Mucosa of stomach (tissue), 1 donor: ENCODE data around the gene OBSL1.

Source experiments
- H3K27me3 ChIP-seq: one replicate; pipeline ENCODE4 v1.7.0; 2013; ENCODE audit warnings: mild to moderate bottlenecking, low read length; ENCODE audit not compliant: control insufficient read depth, insufficient read depth
- H3K36me3 ChIP-seq: one replicate; pipeline ENCODE4 v1.7.0; 2013; ENCODE audit warnings: low read length; ENCODE audit not compliant: control insufficient read depth, insufficient read depth
- H3K4me1 ChIP-seq: one replicate; pipeline ENCODE4 v1.7.0; 2013; ENCODE audit warnings: mild to moderate bottlenecking, low read length; ENCODE audit not compliant: control insufficient read depth, insufficient read depth
- H3K4me3 ChIP-seq: one replicate; pipeline ENCODE4 v1.7.0; 2013; ENCODE audit warnings: low read length
- H3K9ac ChIP-seq: one replicate; pipeline ENCODE4 v1.7.0; 2013; ENCODE audit warnings: mild to moderate bottlenecking, low read length, moderate library complexity
- H3K9me3 ChIP-seq: one replicate; pipeline ENCODE4 v1.7.0; 2013; ENCODE audit warnings: mild to moderate bottlenecking, low read length, moderate library complexity; ENCODE audit not compliant: control insufficient read depth
- donor health status: Pancreatic carcinoma.

The OBSL1 gene

DNA sequence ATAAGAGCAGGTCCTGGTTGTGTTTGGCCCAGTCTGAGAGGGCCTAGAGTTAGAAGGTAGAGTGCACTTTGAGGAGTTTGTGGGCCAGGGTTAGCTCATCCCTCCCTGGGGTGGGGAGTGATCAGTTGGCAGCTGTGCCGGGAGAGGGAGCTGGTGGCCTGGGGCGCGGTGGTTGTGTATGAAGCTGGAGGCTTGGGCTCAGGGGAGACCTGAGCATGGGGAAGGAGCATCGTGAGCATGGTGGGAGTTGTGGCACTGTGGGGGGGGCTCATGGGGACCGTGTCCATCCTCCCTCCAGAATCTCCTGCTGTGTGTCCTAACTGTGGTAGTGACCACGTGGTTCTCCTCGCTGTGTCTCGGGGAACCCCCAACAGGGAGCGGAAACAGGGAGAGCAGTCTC lies 40.0 kb upstream of the OBSL1 start:
- Histone ChIP-seq H3K4me3 (no peak overlapping the region), H3K4me1 (no peaks in the 10 kb centered on the region), H3K9me3 (no peaks in the 10 kb centered on the region), H3K27me3 (no peaks in the 10 kb centered on the region), H3K9ac (no peak overlapping the region), H3K36me3 (peaks cover 4% of the 10 kb centered on the region)

DNA sequence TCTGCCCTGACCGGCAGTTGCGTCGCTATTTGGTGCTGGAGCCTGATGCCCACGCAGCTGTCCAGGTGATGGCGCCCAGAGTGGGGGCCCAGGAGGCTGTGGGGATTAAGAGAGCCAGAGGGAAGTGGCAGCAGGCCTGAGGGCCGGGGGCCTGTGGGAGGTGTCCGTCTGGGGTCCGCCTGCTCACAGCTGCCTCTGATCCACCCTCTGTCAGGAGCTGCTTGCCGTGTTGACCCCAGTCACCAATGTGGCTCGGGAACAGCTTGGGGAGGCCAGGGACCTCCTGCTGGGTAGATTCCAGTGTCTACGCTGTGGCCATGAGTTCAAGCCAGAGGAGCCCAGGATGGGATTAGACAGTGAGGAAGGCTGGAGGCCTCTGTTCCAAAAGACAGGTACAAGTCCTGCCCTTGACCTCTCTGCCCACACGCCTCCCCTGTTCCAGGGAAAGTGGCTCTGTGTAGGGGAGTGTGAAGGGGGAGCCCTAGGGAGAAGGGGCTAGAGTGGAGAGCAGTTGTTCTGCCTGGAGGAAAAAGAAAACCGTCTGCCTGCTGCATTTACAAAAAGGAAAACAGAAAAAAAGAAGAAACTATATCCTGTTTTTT lies 37.9 kb upstream of the OBSL1 start:
- Histone ChIP-seq H3K4me1 (no peaks in the 10 kb centered on the region), H3K27me3 (no peaks in the 10 kb centered on the region), H3K36me3 (peaks cover 9% of the 10 kb centered on the region), H3K9ac (no peak overlapping the region), H3K9me3 (no peaks in the 10 kb centered on the region), H3K4me3 (no peak overlapping the region)

DNA sequence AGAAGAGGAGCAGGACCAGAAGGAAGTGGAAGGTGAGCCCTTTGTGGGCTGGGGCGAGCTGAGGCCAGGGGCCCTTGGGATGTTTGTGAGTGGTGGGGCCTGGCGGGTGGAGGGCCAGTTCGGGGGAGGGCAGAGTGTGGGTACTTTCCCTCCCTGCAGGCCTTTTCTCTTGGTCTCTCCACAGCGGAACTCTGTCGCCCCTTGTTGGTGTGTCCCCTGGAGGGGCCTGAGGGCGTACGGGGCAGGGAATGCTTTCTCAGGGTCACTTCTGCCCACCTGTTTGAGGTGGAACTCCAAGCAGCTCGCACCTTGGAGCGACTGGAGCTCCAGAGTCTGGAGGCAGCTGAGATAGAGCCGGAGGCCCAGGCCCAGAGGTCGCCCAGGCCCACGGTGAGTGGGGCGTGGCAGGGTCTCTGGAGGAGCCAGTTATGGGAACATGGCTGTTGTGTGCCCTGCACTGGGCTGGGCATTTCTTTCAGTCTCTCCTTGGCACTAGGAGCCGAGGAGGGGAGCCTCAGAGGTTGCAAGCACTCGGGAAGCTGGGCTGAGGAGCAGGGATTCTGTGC lies 37.1 kb upstream of the OBSL1 start:
- no peak overlapping the region for H3K4me3 ChIP-seq
- H3K27me3 ChIP-seq = no peaks in the 10 kb centered on the region
- peaks cover 9% of the 10 kb centered on the region for H3K36me3 ChIP-seq
- no peaks in the 10 kb centered on the region for H3K4me1 ChIP-seq
- no peaks in the 10 kb centered on the region for H3K9me3 ChIP-seq
- no peak overlapping the region for H3K9ac ChIP-seq

DNA sequence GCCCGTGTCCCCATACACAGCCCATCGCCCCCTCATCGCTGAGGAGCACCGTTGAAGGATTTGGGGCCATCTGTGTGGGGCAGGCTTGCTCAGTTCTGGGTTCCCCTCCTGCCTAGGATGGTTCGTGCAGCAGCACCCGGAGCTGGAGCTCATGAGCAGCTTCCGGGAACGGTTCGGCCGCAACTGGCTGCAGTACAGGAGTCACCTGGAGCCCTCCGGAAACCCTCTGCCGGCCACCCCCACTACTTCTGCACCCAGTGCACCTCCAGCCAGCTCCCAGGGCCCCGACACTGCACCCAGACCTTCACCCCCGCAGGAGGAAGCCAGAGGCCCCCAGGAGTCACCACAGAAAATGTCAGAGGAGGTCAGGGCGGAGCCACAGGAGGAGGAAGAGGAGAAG lies 36.6 kb upstream of the OBSL1 start:
- H3K4me1 ChIP-seq = no peaks in the 10 kb centered on the region

DNA sequence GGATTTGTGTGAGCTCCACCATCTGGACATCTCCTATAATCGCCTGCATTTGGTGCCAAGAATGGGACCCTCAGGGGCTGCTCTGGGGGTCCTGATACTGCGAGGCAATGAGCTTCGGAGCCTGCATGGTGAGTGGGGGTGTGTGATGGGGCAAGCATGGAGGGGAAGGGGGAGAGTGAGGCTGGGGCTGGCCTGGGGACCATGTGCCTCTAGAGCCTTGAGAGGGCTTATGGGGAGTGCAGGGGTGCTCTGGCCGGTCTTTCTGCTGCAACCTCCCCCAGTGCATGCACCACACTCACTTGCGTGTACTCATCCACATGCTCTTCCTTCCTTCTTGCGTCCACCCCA lies 34.2 kb upstream of the OBSL1 start:
- no peak overlapping the region for H3K9ac ChIP-seq
- no peaks in the 10 kb centered on the region for H3K27me3 ChIP-seq
- peaks cover 9% of the 10 kb centered on the region for H3K36me3 ChIP-seq
- H3K4me3 ChIP-seq = no peak overlapping the region
- no peaks in the 10 kb centered on the region for H3K9me3 ChIP-seq
- H3K4me1 ChIP-seq = no peaks in the 10 kb centered on the region

More for the DNA sequence above, 36.6 kb upstream of the OBSL1 start:
- H3K27me3 ChIP-seq = no peaks in the 10 kb centered on the region
- H3K36me3 ChIP-seq = peaks cover 9% of the 10 kb centered on the region
- H3K9ac ChIP-seq = no peak overlapping the region
- H3K9me3 ChIP-seq = no peaks in the 10 kb centered on the region
- H3K4me3 ChIP-seq = no peak overlapping the region

DNA sequence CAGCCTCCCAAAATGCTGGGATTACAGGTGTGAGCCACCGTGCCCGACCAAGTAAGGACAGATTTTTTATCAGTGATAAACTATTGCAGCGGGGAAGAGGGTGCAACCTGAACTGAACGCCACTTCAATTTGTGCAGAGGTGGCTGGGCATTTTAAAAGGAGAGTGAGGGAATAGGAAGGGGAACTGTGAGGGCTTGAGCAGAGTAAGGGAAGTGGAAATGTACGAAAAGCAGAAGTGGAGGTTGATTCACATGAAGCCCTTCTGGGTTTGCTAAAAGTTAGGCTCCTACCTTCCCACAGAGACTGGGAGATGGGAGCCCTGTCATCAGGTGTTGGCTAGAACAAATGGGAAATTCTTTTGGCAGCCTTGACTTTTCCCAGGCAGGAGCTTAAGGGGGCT lies 32.4 kb upstream of the OBSL1 start:
- Histone ChIP-seq H3K9ac (no peak overlapping the region), H3K9me3 (no peaks in the 10 kb centered on the region), H3K4me3 (no peak overlapping the region), H3K36me3 (peaks cover 9% of the 10 kb centered on the region), H3K4me1 (no peaks in the 10 kb centered on the region), H3K27me3 (no peaks in the 10 kb centered on the region)

DNA sequence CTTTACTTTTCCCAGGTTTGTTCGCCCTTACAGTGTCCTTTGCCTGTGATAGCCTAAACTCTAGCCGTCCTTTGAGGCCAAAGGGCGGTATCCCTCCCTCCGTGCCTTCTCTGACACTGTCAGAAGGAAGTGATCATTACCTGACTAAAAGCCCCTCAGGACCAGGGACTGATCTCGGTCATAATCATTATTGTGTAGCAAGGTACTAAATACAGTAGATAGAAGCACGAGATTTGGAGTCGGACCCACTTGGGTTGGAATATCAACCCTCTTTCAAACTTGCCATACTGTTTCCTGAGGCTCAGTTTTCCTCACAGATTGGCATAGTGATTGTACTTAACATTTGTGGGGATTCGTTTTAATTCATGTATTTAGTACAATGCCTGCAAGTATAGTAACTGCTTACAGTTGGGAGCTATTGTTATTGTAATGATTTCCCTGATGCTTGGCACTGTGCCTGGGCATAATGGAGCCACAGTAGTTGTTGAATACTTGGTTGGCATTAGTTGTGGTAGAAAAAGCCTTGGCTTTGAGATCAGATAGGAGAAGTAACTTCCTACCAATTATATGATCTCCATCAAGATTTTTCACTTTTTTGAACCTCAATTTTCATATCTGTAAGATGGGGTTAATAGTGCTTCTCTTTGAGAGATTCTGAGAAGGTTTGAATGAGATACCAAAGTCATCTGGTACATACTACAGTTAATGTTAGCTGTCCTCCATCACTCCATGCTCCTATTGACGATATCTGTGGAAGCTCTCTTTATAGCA lies 27.2 kb upstream of the OBSL1 start:
- Histone ChIP-seq H3K4me3 (peak overlapping the region; percentile 60), H3K9ac (peak overlapping the region; percentile 65), H3K27me3 (no peaks in the 10 kb centered on the region), H3K9me3 (no peaks in the 10 kb centered on the region), H3K36me3 (no peaks in the 10 kb centered on the region), H3K4me1 (no peaks in the 10 kb centered on the region)

DNA sequence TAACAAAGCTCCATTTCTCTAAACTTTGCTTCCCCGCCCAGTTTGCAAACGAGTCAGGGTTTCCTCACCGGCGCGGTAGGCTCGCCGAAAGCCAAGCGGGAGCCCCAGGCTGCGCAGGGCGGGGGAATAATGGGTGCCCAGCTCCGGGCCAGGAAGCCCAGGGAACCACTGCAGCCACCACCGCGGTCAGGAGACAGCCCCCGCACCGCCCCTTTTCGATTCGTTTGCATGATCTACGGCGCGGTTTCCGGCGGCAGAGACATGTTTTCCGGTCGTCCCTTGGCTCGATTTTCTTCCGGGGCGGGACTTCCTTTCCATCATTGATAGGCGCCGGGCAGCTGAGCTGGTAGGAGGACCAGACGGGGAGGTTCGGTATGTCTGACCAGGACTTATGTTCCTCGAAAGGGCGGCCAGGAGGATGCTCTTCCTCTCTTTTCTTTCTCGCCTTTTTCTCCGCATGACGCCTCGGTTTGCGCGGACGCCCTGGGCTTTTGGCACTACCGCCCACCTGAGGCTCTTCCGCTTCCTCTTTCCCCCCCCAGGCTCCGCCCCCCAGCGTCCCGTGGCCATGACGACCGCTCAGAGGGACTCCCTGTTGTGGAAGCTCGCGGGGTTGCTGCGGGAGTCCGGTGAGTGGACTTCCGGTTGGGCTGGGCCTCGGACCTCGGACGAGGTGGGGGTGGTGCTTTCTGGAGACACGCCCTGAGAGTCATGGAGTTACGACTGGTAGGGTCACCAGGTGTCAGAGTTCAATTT lies 26.4 kb upstream of the OBSL1 start, which contains the start of gene STK11IP:
Gene STK11IP (plus strand): TSS at position 306 of the 756 bp plus-strand sequence. CDS start 263 bp downstream, at position 569.
- Histone ChIP-seq H3K9me3 (no peaks in the 10 kb centered on the region), H3K4me1 (no peaks in the 10 kb centered on the region), H3K27me3 (no peaks in the 10 kb centered on the region), H3K4me3 (peak within 1 kb of the TSS; percentile 60), H3K9ac (peak within 1 kb of the TSS; percentile 65), H3K36me3 (no peaks in the 10 kb centered on the region)

DNA sequence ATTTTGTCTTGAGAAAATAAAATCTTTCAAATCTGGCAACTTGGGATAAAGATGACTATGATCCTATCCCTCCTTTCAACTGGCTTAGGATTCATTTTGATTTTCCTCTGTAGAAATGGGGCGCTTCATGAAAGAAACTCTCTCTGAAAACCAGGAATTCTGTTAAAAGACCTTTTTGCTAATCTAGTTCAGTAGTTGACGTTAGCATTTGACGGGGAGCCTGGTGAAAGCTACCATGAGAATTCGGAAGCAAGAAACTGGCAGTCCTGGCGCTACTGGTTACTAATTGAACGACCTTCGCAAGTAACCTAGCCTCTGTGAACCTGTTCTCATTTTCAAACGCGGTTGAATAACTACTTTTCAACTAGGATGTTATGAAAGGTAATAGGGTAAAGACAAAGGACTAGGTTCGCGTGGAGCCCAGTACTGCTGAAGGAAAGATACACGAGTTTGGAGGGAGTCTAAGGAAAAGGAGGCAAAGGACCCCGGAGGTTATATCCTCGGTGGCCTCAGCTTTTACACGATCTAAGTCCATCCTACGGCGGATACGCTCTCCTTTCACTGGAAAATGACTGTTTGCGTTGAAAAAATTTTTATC lies 25.7 kb upstream of the OBSL1 start:
- Histone ChIP-seq H3K4me3 (peak overlapping the region; percentile 60), H3K27me3 (no peaks in the 10 kb centered on the region), H3K9ac (peak overlapping the region; percentile 65), H3K4me1 (no peaks in the 10 kb centered on the region), H3K36me3 (no peaks in the 10 kb centered on the region), H3K9me3 (no peaks in the 10 kb centered on the region)

DNA sequence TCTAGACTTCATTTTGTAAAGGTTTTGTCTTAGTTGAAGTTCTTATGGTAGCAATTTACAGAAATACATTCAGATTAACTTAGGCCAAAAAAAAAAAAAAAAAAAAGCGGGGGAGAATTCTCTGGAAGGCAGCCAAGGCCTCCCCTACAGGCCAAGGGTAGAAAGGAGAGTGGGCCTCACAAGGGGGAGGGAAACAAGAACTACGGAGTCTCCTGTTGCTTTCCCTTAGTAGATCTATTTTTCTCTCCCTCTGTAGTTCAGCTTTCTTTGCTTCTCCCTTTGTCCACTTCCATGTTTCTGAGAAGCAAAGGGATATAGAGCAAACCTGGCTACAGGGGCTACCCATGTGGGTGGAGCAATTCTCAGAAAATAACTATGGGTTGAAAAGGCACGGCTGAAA lies 23.9 kb upstream of the OBSL1 start:
- no peak overlapping the region for H3K9ac ChIP-seq
- H3K27me3 ChIP-seq = no peaks in the 10 kb centered on the region
- H3K36me3 ChIP-seq = no peaks in the 10 kb centered on the region
- H3K4me3 ChIP-seq = no peak overlapping the region
- H3K4me1 ChIP-seq = no peaks in the 10 kb centered on the region
- H3K9me3 ChIP-seq = no peaks in the 10 kb centered on the region

DNA sequence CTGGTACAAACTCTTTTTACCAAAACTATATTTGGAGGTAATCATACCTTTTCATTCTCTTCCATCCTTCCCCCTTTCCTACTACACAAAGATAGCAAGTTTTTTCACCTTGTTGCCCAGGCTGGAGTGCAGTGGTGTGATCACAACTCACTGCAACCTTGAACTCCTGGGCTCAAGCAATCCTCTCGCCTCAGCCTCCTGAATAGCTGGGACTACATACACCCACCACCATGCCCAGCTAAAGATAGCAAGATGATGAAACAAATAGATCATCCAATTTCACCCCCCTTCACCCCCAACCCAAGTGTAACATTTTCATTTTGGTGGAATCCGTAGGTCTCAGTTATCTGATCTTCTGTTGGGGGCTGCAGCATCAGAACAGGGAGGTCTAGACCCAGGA lies 21.8 kb upstream of the OBSL1 start:
- H3K9me3 ChIP-seq = no peaks in the 10 kb centered on the region
- H3K27me3 ChIP-seq = no peaks in the 10 kb centered on the region
- no peak overlapping the region for H3K4me3 ChIP-seq
- H3K4me1 ChIP-seq = no peaks in the 10 kb centered on the region
- H3K36me3 ChIP-seq = no peaks in the 10 kb centered on the region
- H3K9ac ChIP-seq = no peak overlapping the region
